Measurements from ENCODE around the gene MIA3.
"Not testable (repeated sequence)": the region's sequence is repeated elsewhere in the genome, so short reads cannot be mapped to it uniquely, and the experiment has no call there.

MIA3 gene, protein sequence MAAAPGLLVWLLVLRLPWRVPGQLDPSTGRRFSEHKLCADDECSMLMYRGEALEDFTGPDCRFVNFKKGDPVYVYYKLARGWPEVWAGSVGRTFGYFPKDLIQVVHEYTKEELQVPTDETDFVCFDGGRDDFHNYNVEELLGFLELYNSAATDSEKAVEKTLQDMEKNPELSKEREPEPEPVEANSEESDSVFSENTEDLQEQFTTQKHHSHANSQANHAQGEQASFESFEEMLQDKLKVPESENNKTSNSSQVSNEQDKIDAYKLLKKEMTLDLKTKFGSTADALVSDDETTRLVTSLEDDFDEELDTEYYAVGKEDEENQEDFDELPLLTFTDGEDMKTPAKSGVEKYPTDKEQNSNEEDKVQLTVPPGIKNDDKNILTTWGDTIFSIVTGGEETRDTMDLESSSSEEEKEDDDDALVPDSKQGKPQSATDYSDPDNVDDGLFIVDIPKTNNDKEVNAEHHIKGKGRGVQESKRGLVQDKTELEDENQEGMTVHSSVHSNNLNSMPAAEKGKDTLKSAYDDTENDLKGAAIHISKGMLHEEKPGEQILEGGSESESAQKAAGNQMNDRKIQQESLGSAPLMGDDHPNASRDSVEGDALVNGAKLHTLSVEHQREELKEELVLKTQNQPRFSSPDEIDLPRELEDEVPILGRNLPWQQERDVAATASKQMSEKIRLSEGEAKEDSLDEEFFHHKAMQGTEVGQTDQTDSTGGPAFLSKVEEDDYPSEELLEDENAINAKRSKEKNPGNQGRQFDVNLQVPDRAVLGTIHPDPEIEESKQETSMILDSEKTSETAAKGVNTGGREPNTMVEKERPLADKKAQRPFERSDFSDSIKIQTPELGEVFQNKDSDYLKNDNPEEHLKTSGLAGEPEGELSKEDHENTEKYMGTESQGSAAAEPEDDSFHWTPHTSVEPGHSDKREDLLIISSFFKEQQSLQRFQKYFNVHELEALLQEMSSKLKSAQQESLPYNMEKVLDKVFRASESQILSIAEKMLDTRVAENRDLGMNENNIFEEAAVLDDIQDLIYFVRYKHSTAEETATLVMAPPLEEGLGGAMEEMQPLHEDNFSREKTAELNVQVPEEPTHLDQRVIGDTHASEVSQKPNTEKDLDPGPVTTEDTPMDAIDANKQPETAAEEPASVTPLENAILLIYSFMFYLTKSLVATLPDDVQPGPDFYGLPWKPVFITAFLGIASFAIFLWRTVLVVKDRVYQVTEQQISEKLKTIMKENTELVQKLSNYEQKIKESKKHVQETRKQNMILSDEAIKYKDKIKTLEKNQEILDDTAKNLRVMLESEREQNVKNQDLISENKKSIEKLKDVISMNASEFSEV (N-terminal part only)

GRCh38 chr1:222618001-222618879, at the start of gene MIA3:
MIA3 (plus strand) TSS chr1:222618097; CDS start chr1:222618111, 14 bp downstream.
- peak in 51 of 58 donors; percentile 34 to 95 (median 83) for DNase-seq

- no peak for DNase-seq
Measured at GRCh38 chr1:222570837-222571236, 47.1 kb upstream of the MIA3 start.

DNA sequence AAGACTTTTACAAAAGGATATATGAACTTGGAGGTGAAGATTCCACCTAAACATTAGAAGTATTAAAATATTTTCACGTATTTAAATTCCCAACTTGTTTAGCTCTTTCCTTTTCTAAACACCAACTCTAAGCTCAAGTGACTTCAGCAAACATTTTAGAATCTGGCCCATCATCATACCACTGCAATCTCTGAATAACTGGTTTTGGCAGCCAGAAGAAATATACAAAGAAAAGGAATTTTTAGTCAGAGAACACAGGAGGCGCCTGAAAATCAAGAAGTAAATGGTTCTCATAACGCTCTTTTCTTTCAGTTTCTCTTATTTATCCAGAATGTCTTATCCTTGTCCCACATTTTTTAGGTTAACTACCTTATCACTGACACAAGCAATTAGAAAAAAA, 38.6 kb upstream of the MIA3 start:
- DNase-seq = no peak

DNA sequence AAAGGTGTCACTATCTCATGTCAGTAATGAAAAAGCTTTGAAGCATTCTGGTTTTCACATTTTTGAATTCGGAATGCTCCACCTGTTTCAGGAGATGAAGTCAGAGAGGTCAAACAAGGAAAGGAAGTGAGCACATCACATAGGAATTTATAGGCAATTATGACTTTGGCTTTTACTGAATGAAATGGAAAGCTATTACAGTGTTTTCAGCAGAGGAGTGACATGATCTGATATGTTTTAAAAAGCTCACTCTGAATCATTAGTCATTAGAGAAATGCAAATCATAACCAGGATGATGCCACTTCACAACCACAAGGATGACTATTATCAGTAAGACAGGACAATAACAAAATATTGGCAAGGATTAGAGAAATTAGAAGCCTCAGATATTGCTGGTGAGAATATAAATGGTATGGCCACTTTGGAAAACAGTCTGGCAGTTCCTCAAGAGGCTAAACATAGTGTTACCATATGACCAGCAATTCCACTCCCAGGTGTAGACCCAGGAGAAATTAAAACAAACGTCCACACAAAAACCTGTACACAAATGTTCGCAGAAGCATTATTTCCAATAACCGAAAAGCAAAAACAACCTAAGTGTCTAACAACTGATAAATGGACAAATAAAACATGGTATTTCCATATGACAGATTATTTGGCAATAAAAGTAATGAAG, 35.7 kb upstream of the MIA3 start:
- no peak for DNase-seq

- no peak for DNase-seq
Measured at GRCh38 chr1:222583079-222583478, 34.8 kb upstream of the MIA3 start.

DNA sequence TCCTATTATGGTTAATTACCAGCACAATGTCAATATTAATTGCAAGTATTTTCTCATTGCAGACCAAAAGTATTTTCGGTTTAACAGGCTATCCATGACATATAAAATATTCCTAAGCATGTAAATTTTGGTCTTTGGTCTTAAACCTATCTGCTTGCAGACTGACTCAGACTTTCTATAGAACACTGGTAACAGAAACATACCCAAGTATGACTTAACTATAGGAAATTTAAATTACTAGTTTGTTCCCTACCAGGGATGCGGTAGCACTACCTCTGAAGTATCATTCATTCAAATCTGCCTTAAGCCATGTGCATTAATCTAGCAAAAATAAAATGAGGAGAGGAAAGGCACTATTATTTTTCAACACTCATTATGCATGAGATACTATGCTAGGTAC, 31.1 kb upstream of the MIA3 start:
- DNase-seq = no peak

DNA sequence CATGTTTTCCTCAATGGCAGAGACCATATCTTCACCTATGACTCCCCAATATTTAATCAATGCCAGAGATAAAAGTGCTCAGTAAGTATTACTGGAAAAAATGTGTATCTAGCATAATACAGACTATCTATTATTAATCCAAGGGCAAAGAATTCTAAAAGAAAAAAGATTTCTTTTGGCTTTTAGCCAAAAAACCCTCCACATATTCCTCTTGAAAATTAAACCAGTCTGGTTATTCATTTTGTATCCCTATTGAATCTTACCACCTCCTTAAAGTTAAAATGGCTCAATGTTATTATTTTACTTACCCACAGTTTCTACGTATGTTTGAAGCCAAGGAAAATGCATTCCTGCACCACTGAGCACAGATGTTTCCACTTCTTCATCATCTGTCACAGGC, 29.8 kb upstream of the MIA3 start:
- DNase-seq = no peak

DNA sequence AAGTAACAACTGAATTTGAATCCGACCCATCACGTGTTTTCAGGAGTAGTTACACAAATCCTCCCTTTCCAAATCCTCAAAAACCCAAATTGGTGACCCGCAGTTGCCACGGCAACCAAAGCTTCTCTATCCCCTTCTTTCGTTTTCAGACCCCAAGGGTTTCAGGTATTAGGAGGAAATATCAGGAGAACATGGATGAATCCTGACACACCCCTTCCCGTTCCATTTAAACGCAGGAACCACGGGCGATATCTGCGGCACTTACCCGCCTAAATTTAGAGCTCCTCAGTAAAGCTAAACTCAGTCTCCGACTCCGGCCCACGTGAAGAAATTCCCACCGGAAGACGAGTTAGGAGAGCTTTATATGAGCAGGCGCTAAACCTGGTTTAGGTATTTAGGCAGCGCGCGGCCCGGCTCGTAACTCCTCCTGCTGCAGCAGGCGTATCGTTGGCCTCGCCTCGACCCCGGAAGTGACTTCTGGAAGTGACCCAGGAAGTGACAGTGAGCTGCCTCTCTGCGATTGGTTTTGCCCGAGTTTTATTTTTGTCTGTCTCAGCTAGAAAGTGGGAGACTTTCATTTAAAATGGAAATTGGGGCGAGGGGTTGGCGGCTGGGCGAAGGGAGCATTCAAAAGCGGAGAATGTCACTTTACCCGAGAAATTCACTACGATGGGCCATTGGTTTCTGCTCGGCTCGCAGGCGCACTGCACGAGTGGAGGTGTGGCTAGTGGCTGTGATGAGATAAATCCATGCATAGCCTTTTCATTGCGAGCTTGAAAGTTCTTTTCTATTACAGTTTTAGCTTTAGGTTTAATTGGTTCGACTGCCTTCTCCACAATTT, 28.2 kb upstream of the MIA3 start, which contains the start of gene TAF1A:
Gene TAF1A (minus strand): TSS at position 472 of the 841 bp plus-strand sequence.
- DNase-seq = peak in 57 of 58 donors; percentile 11 to 89 (median 76)

DNA sequence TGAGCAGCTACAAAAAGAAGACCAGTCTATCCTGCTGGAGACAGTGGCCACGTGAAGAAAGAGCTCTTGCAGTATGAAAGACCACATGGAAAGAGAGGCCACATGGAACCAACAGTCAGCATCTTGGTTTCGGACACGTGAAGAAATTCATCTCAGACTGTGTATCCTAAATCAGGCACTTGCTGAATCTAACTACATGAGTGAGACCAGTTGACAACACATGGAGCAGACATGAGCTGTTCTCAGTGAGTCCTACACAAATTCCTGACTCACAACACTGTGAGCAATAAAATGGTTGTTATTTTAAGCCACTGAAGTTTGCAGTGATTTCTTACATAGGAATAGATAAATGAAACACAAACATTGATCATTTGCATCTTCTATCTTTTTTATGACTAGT, 25.7 kb upstream of the MIA3 start:
- peak in 5 of 58 donors; percentile 4 to 19 (median 15) for DNase-seq

- no peak for DNase-seq
Measured at GRCh38 chr1:222594789-222595188, 23.1 kb upstream of the MIA3 start.

DNA sequence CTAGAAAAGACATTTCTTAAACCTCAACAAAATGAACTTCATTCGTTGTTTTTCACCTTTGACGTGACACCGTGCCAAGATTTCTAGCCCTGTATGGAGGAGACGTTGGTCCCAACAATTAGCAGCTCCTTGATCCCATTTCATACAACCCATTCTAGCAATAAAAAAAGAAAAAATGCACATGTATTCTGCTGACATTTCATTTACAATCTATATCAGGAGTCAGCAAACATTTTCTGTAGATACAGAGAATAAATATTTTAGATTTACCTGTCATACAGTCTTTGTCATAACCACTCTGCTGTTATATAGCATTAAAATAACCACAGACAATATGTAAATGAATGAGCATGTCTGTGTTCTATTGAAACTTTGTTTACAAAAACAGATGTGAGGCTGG, 21.2 kb upstream of the MIA3 start:
- DNase-seq = no peak

GRCh38 chr1:222600281-222600680, 17.6 kb upstream of the MIA3 start:
- no peak for DNase-seq

DNA sequence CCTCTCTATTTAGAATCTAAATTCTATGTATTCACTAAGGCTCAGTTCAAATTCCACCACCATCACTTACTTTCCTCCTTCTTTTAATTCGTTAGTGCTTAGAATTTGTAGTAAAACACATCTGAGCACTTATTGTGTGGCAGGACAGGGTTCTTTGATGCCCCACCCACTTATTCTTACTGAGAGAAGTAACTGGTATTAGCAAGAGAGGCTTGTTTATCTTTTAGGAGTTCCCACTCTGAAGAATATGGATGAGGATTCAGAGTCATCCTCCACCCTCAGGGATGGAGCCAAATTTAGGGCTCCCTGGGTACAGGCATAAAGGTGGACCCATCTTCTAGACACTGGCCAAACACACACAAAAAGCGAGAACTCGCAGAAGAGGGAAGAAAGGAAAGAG, 16.6 kb upstream of the MIA3 start:
- no peak for DNase-seq

GRCh38 chr1:222606757-222607156, 11.1 kb upstream of the MIA3 start:
- DNase-seq = no peak

GRCh38 chr1:222609111-222609510, 8.8 kb upstream of the MIA3 start:
- DNase-seq = not testable (repeated sequence)

DNA sequence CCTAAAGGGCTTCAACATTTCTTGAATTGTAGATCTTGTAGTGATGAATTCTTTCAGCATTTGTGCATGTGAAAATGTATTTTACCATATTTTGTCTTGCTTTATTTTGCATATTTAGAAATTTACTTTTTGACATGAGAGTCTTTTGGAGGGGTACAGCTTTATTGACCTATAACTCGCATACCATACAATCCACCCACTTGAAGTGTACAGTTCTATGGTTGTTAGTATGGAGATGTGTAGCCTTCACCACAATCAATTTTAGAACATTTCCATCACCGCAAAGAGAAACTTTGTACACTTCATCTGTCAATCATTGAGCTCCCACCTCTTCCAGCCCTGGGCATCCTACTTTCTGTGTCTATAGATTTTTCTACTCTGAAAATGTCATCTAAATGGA, 7.2 kb upstream of the MIA3 start:
- DNase-seq = no peak

- DNase-seq = no peak
Measured at GRCh38 chr1:222613627-222614026, 4.3 kb upstream of the MIA3 start.

GRCh38 chr1:222616525-222616924, 1.4 kb upstream of the MIA3 start:
- DNase-seq = no peak
